HG03175 (cell line): Measurements from ENCODE around the gene USP3.

ENCODE experiments used
- ATAC-seq: cut with Tn5 transposase; IDR thresholded peaks from one replicate; pipeline ENCODE4 v1.9.1; 2021; ENCODE audit warnings: mild to moderate bottlenecking, moderate library complexity; ENCODE audit not compliant: unreplicated experiment

The USP3 gene

DNA sequence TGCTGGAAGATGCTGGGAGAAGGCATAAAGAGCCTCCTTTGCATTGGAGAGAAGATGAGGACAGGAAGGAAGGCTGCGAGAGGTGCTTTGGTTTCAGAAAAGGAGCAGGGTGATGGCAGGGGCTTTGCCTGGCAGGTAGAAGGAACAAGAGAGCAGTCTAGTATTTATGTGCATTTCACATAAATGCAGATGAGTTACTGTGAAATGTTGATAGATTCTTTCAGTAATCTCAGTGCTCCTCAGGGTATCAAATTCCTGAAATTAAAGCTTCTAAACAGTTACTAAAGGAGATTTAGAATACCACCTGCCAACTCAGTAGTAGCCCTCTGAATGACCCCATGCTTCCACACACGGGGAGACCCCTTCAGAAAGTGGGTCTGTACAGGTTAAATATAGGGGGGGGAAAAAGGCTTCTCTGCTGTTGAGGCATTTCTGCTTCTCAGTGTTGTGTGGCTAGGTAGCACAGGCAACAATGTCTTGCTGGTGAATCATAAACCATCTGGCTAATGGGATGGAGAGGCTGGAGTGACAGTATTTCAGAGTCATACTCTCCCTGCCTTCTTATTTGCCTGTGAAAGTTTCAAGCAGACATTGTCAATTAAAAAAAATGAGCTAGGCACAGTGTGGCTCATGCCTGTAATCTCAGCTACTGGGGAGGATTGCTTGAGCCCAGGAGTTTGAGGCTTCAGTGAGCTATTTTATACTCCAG lies 78.5 kb downstream of the USP3 start:
- no peak for ATAC-seq

- no peak for ATAC-seq
These were observed 82.4 kb downstream of the USP3 start for GRCh38 chr15:63586790-63587189.

DNA sequence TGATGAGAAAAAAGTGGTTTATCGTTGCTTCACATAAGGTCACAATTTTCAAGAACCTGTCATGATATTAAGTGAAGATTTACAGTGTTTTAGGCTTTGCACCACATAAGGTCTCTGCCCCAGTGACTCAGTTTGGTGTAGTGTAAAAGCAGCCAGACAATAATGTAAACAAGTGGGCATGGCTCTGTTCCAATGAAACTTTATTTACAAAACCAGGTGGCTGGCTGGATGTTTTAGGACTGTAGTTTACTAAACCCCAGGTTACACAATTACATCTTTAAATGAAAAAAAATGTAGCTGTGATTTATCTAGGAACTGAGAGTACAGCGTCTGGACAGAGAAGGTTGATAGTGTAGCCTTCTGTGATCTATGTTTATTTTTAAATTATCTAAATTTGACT lies 83.1 kb downstream of the USP3 start:
- no peak for ATAC-seq

GRCh38 chr15:63588826-63589225 lies 84.4 kb downstream of the USP3 start:
- ATAC-seq, result no peak

DNA sequence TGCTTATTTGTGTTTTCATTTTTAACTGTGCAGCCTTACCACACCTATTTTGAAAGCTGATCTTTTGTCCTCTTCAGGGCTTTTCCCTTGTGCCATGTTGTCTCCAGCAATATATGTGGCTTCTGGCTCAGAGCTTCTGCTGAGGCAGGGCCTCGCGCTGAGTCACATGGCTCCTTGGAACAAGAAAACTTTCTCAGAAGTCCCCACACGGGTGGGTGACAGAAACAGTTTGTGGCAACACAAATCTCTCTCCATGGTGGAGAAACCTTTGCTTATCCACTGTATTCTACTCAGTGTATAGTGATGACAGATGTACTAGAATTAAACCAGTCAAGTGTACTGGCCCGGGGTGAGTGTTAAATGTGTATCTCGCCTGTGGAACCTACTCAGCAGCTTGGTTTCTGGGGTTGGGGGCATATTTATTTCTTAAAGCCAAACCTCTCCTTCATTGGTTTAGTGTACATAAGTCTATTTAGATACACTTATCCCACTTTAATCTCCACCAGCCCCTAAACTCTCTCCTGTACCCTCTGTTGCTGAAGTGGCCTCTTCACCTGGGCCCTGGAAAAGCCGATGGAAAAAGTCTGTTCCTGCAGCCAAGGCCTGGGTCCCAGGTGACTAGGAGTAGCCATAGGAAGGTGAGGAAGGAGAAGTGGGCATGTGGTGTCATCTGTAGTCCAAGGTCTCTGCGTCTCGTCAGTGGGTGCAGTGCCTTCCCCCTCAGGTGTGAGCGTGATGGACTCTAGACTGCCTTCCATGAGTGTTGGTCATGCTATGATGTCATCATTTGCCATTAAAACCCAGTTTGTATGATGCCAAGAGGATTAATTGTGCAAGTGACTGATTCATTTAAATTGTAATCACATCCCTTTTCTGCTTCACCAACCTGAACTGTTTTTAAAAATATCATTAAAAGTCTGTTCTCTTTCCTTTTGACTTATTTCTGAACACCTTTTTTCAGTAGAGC lies 89.6 kb downstream of the USP3 start:
- ATAC-seq, result no peak

DNA sequence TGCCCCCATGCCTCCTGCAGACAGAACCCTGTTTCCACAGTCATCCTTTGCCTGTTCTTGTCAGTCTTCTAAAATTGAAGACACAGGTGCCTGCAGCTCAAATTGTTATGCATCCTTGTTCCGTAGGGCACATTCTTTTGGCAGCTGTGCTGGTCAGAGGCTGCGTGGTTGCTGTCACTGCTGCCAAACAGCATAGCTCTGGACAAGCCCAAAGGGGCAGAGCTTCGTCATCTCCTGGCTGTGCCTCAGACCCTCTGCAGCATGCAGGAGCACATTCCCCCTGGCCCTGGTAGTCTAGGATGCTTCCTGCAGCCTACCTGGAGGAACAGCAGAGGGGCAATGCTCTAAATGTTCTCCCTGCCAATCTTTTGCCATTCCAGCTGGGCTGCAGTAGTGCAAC lies 90.7 kb downstream of the USP3 start:
- ATAC-seq, result no peak

DNA sequence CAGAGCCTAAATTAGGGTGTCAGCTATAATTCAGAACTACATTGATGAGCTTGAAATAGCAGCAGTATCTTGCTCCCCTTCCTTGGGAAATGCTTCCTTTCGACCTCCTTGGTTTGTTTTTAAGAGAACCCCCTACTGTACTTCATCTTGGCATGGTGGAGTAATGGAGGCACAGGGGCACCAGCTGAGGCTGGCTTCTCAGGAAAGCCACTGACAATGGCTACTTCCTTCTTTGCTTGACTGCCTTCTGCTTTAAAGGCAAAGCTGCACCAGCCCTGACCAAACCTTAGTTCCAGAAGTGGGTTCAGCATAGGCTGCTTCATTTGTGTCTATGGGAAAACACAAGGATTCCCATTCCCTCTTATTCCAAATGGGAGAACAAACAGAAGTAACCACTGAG lies 91.3 kb downstream of the USP3 start:
- ATAC-seq, result no peak

DNA sequence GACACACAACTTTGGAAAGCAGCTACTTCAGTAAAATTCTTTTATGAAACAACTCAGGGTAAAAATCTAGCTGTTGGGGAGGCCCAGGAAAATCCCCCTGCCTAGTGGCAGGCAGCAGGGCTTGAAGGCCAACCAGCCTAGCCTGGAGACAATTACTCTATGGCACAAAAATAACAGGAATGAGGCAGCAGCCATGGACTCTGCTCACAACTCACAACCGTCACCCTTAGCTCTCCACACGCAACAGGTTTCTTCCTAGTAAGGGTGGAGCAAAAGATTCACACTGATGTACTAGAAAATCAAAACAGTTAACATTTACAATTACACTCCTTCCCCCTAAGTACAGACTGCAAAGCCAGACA lies 92.3 kb downstream of the USP3 start:
- ATAC-seq, result no peak

DNA sequence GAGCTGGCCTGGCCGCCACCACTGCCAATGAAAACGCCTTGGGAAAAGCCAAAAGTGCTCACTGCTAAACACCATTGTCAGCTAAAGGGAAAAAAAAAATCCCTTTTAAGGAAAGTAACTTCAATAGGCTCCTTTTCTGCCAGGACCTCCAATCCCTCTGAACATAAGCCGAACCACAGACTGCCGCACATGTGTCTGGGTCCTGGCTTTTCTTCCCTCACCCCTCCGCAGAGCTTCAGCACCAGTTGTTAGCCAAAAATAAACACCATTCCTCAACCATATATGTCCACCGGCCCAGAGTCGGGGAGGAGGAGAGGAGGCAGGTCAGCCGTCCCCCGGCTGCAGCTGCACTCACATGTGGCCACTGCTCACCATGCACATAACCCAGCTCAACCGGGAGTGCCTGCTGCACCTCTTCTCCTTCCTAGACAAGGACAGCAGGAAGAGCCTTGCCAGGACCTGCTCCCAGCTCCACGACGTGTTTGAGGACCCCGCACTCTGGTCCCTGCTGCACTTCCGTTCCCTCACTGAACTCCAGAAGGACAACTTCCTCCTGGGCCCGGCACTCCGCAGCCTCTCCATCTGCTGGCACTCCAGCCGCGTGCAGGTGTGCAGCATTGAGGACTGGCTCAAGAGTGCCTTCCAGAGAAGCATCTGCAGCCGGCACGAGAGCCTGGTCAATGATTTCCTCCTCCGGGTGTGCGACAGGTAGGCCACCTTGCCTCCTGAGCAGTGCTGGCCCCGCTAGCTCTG lies 92.8 kb downstream of the USP3 start, which contains the start of gene FBXL22:
Gene FBXL22 (plus strand): TSS at position 350 of the 753 bp plus-strand sequence. CDS start 6 bp downstream, at position 356.
- ATAC-seq, result no peak

- ATAC-seq, result no peak
These were observed 93.4 kb downstream of the USP3 start for GRCh38 chr15:63597821-63598220.

- ATAC-seq, result no peak
These were observed 94.3 kb downstream of the USP3 start for GRCh38 chr15:63598473-63599400.

DNA sequence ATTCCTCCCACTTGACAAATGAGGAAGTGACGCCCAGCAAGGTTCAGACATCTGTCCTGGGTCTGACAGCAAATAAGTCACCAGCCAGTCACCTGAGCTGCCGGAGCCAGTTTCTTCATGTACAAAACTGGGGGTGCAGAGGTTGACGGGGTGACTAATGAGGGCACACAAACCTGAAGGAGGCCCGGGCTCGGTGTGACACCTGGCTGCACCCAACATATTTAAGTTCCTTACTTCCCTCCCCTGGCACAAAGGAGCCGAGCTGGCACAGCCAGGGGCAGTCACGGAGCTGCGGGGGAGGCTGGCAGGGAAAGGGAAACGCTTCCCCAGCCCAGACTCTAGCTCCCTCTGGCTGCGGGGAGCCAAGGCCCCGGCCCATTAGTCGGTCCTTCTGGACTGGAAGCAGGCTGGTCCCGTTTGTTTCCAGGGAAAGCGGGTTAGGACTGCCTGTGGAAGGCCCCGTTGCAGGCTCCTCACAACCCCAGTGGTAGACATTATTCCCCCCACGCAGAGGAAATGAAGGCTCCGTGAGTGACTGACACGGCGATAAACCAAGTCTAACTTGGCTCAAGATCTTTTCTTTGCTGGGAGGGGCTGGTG lies 95.1 kb downstream of the USP3 start:
- no peak for ATAC-seq

DNA sequence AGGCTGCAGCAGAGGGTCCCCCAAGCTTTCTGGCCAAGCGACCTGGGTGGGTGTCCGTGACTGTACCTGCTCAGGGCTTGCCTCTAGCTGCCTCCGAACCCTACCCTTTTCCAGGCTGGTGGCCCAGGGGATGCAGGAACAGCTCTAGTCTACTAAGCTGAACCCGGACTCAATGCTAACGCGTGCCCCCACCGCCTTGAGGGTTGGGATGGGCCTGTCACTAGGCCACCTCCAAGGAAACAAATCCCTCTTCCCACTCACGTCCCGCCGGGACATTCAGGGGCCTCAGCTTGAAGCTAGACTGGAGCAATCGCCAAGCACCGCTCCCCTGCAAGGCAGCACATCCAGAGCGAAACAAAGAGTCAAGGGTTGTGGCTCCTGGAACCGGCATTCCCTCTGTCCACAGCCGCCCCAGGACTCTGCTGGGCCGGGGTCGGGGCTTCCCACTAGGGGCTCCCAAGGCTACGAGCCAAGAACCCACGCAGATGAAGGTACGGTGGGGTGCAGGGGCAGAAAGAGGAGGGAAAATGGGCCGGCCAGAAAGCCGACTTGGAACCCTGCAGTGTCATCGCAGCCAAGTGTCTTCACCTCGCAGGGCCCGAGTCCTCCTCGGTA lies 95.7 kb downstream of the USP3 start:
- ATAC-seq, result no peak

- ATAC-seq, result peak; percentile 75
These were observed 96.2 kb downstream of the USP3 start for GRCh38 chr15:63600616-63601025.

GRCh38 chr15:63601026-63601703 lies 96.8 kb downstream of the USP3 start:
- ATAC-seq, result peak; percentile 6

DNA sequence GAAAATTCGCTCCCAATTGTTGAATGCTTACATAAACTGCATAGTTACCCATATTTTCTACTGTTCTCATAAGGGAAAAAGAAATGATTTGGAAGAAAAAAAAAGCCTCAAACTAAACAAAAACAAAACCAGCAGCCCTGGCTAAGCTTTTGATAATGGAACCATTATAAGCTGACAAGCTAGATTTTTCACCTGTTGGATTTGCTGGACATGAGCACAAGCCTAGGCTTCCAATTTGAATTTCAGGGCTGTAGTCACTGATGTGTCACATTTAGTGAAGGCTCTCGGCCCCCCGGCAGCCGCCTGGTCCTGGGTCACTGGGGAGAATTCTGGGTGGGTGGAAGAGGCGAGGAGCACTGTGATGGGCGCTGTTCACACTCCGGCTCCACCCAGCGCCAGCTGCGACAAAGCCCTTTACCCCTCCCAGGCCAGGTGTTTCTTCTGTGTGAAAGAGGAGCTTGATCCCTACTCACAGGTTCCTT lies 97.4 kb downstream of the USP3 start:
- no peak for ATAC-seq

DNA sequence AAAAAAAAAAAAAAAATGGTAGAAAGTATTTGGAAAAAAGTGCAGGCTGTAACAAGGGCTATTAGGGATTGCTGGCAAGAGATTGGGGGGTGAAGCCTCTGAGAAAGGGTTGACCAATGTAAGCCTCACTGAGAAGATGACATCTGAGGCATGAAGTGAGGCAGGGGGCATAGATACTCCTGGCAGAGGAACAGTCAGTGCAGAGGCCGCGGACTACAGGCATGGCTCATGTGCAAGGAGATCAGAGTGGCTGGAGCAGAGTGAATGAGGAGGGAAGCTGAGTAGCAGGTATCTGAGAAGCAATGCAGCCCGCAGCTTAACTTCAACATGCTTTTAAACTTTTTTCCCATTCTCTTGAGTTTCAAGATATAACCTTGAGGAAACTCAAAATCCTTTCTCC lies 98.2 kb downstream of the USP3 start:
- ATAC-seq, result no peak

DNA sequence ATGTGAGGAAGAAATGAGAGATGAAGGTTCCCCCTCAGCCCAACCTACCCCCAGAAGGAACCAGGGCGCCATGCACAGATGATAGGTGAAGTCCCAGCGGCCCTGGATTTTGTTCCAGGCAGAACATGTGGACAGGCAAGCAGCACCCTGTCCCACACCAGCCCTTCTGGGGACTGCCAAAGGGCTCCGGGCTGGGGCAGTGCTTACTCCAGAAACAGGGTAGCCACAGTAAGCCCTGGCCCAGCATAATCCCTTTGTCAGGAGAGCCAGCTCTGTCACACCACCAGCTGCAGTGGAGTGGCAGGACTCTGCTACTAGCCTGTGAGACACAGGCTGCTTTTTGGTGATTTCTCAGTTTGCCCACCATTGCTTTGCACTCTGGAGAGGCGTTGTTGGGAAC lies 99.1 kb downstream of the USP3 start:
- ATAC-seq, result no peak

DNA sequence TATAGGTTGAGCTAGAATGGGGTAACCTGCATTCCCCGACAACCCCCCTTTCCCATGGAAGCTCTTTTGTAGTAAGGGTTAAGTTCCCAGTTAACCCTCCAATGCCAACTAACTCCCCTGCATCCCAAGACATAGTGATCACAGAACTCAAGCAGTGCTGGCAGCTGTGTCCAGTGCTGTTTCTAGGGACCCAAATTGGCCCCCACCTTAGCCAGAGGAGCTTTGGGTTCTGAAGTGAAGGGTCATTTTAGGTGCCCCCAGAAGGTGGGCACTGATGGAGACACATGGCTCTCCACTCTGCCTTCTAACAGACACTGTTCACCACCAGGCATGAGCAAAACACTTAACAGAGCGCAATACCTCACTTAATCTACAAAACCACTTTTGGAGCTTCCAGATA lies 99.9 kb downstream of the USP3 start:
- no peak for ATAC-seq
